Measurements from ENCODE around the gene DES.

The DES gene

GRCh38 chr2:219462349-219462748, 44.2 kb downstream of the DES start:
- TF ChIP-seq FOXP2 (optimal IDR thresholded peaks at IDR 0.05; ENCODE audit: borderline replicate concordance, extremely low read depth, extremely low read length, insufficient read depth) (no peak), REST (IDR thresholded peaks at IDR 0.05; ENCODE audit: insufficient read depth in 1 of 2, low read depth in 2 of 2, low read length in 2 of 2) (no peak), TAF1 (IDR thresholded peaks at IDR 0.05; ENCODE audit: borderline replicate concordance, insufficient read depth, low read length) (no peak), POLR2AphosphoS5 (IDR thresholded peaks at IDR 0.05; ENCODE audit: low read depth, low read length) (no peak), SIN3A (IDR thresholded peaks at IDR 0.05; ENCODE audit: borderline replicate concordance, insufficient read depth, low read length) (no peak)

GRCh38 chr2:219464286-219465032, 46.3 kb downstream of the DES start:
- no peak for TF ChIP-seq TAF1 (IDR thresholded peaks at IDR 0.05; ENCODE audit: borderline replicate concordance, insufficient read depth, low read length)
- no peak for TF ChIP-seq REST (IDR thresholded peaks at IDR 0.05; ENCODE audit: insufficient read depth in 1 of 2, low read depth in 2 of 2, low read length in 2 of 2)

GRCh38 chr2:219465659-219466561, 47.7 kb downstream of the DES start:
- TF ChIP-seq FOXP2 (optimal IDR thresholded peaks at IDR 0.05; ENCODE audit: borderline replicate concordance, extremely low read depth, extremely low read length, insufficient read depth), result no peak
- no peak for TF ChIP-seq POLR2AphosphoS5 (IDR thresholded peaks at IDR 0.05; ENCODE audit: low read depth, low read length)
- no peak for TF ChIP-seq TAF1 (IDR thresholded peaks at IDR 0.05; ENCODE audit: borderline replicate concordance, insufficient read depth, low read length)
- no peak for TF ChIP-seq SIN3A (IDR thresholded peaks at IDR 0.05; ENCODE audit: borderline replicate concordance, insufficient read depth, low read length)
- TF ChIP-seq REST (IDR thresholded peaks at IDR 0.05; ENCODE audit: insufficient read depth in 1 of 2, low read depth in 2 of 2, low read length in 2 of 2), result no peak

GRCh38 chr2:219466816-219467735, 48.9 kb downstream of the DES start:
- no peak for TF ChIP-seq SIN3A (IDR thresholded peaks at IDR 0.05; ENCODE audit: borderline replicate concordance, insufficient read depth, low read length)
- no peak for TF ChIP-seq REST (IDR thresholded peaks at IDR 0.05; ENCODE audit: insufficient read depth in 1 of 2, low read depth in 2 of 2, low read length in 2 of 2)
- TF ChIP-seq FOXP2 (optimal IDR thresholded peaks at IDR 0.05; ENCODE audit: borderline replicate concordance, extremely low read depth, extremely low read length, insufficient read depth), result no peak
- no peak for TF ChIP-seq POLR2AphosphoS5 (IDR thresholded peaks at IDR 0.05; ENCODE audit: low read depth, low read length)
- no peak for TF ChIP-seq TAF1 (IDR thresholded peaks at IDR 0.05; ENCODE audit: borderline replicate concordance, insufficient read depth, low read length)

Measured in PFSK-1 (cell line).